ENCODE data around the gene EMC6.

DNA sequence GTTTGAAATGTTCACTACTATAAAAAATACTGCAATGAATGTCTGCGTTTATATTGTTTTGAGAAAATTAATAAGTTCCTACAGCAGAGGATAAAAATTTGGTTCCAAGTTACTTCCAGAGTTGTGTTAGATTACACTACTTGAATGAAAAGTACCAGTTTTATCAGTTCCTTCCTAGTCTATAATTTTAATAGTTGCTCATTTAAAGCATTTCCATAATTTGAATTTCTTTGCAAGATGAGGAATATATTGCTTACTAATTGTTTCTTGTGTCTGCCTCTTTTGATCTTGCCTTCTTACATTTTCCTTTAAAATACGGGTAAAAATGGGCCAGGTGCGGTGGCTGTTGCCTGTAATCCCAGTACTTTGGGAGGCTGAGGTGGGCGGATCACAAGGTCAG lies 4.0 kb downstream of the EMC6 start:
- TF ChIP-seq POLR2A (IDR thresholded peaks at IDR 0.05; ENCODE audit: low read length) (no peak), GATA1 (IDR thresholded peaks at IDR 0.05; ENCODE audit: low read depth, low read length) (no peak)

All from erythroblast (primary cell).